ENCODE measurements around the gene ITPR2. TPM values are rescaled to one million over a fixed set of nuclear protein-coding genes. Genes with fewer than 3 reads are reported as not detected.
A peak's percentile ranks its signal among the peaks of the same experiment; 100 is the strongest.

ITPR2 gene
- total and polyA plus RNA-seq, 2 of the 13 experiments (the other 11 are each of a cell fraction or from before 2014, with no cell fraction given), result 31.9 to 81.9 TPM

GRCh38 chr12:26846416-26846815, 13.4 kb upstream of the ITPR2 start:
- BruUV-seq (replicated peaks), result no TSS peak
- 35% methylated on average over 5 of the region's 5 CpGs for WGBS (ENCODE audit: low lambda C conversion rate)
- Histone ChIP-seq H4K20me1 (ENCODE audit: insufficient read depth, low read length) (no peaks in the 10 kb centered on the region), H3K79me2 (ENCODE audit: insufficient read depth, low read length) (no peaks in the 10 kb centered on the region), H3K27me3 (ENCODE audit: control insufficient read depth in 1 of 2, insufficient read depth in 2 of 2, low read length in 2 of 2) (no peaks in the 10 kb centered on the region), H3K9me3 (ENCODE audit: low read length) (no peaks in the 10 kb centered on the region), H3K4me1 (ENCODE audit: insufficient read depth, low read length) (peaks cover 18% of the 10 kb centered on the region), H3K4me3 (replicated peaks in 1 of 3; ENCODE audit: insufficient read depth in 1 of 3, low read depth in 2 of 3, low read length in 3 of 3) (peak overlapping the region in 2 of 3 experiments; percentile 31 to 36; a peak in 1 of 6 replicates), H3K27ac (ENCODE audit: extremely low read length, insufficient read depth, low read length) (no peak overlapping the region), H2AFZ (ENCODE audit: low read length) (peak overlapping the region; percentile 70), H3K36me3 (replicated peaks in 1 of 2; ENCODE audit: control insufficient read depth in 1 of 2, insufficient read depth in 2 of 2, low read length in 2 of 2) (no peaks in the 10 kb centered on the region), H3K4me2 (ENCODE audit: low read depth, low read length) (peak overlapping the region; percentile 63), H3K9ac (ENCODE audit: insufficient read depth, low read depth, low read length) (no peak overlapping the region)
- DNase-seq (ENCODE audit: low spot score) (no peak), ATAC-seq (no peak), FAIRE-seq (no peak)
- CTCF ChIA-PET (ENCODE audit: low intra/inter-chr PET ratio, low total read pairs), result interaction anchor here (1.7 kb wide), 1 partner anchor 13 kb away, joined by 9 read pairs; the partner anchor contains the start of gene ITPR2
- intact Hi-C loops (cut with micrococcal nuclease; ENCODE audit: unreplicated experiment) (no loop called here), in situ Hi-C loops (cut with HindIII; ENCODE audit: extremely low pct_ligation_motif_present, low pct_unique_long_range_greater_than_20kb) (no loop called here)
- POLR2A ChIA-PET, result interaction anchor here (1.2 kb wide), 1 partner anchor 13 kb away, joined by 13 read pairs; the partner anchor contains the start of gene ITPR2
- TF ChIP-seq CREB1 (IDR thresholded peaks at IDR 0.05), result no peak
- peak; percentile 34; the same call in 1 of the 2 replicates for TF ChIP-seq CREB1 (CRISPR knock-in tag; IDR thresholded peaks at IDR 0.05)
- no peak for TF ChIP-seq REXO4 (CRISPR knock-in tag; IDR thresholded peaks at IDR 0.05; ENCODE audit: borderline replicate concordance)
- no peak for TF ChIP-seq ZNF296 (CRISPR knock-in tag; conservative IDR thresholded peaks at IDR 0.05)
- TF ChIP-seq FOXM1 (CRISPR knock-in tag; IDR thresholded peaks at IDR 0.05), result no peak
- TF ChIP-seq ZNF136 (CRISPR knock-in tag; IDR thresholded peaks at IDR 0.05; ENCODE audit: low read depth), result no peak
- no peak for TF ChIP-seq ZNF614 (CRISPR knock-in tag; IDR thresholded peaks at IDR 0.05; ENCODE audit: borderline replicate concordance)
- no peak for TF ChIP-seq GMEB2 (CRISPR knock-in tag; IDR thresholded peaks at IDR 0.05; ENCODE audit: low read depth)
- TF ChIP-seq GABPA (IDR thresholded peaks at IDR 0.05; ENCODE audit: low read depth, low read length), result no peak
- peak; percentile 39; the same call in 1 of the 2 replicates for TF ChIP-seq GABPA (CRISPR knock-in tag; IDR thresholded peaks at IDR 0.05; ENCODE audit: low read depth)
- no peak for TF ChIP-seq ATF1 (CRISPR knock-in tag; IDR thresholded peaks at IDR 0.05)
- no peak for TF ChIP-seq ZSCAN12 (CRISPR knock-in tag; IDR thresholded peaks at IDR 0.05)
- TF ChIP-seq HOXA3 (CRISPR knock-in tag; IDR thresholded peaks at IDR 0.05), result no peak
